PC-3 (cell line): ENCODE measurements around the gene SLC9A9.

Source experiments
- EZH2phosphoT487 ChIP-seq: fragments of 300-600 bp; sonication (generic); IDR thresholded peaks from 2 replicates; pipeline ENCODE4 v1.6.1; 2018; ENCODE audit warnings: mild to moderate bottlenecking, antibody characterized with exemption, low read length, borderline replicate concordance
- TF ChIP-seq, protein P1 (sequence below): fragments of 300-600 bp; sonication (generic); conservative IDR thresholded peaks from 2 replicates; pipeline ENCODE4 v1.5.1; 2017; ENCODE audit warnings: antibody characterized with exemption, low read depth, mild to moderate bottlenecking, low read length

DNA sequence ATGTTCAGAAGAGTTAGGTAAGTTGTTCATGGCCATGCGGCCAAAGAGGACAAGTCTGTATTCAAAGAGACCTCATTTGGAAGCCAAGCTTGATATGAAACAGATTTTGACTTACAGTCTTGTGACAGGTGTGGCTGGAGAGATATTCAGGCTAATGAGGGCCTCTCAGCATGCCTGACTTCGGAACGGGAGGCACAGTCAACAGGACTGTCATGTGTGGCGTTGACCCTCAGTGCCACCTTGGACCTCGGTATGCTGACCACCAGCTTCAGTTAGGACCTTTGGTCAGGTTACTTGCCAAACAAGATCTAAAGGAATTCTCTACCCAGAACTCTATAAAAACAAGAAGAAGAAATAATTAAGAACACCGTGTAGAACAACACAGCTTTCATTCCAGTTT lies 604.6 kb downstream of the SLC9A9 start:
- TF ChIP-seq, protein P1, sequence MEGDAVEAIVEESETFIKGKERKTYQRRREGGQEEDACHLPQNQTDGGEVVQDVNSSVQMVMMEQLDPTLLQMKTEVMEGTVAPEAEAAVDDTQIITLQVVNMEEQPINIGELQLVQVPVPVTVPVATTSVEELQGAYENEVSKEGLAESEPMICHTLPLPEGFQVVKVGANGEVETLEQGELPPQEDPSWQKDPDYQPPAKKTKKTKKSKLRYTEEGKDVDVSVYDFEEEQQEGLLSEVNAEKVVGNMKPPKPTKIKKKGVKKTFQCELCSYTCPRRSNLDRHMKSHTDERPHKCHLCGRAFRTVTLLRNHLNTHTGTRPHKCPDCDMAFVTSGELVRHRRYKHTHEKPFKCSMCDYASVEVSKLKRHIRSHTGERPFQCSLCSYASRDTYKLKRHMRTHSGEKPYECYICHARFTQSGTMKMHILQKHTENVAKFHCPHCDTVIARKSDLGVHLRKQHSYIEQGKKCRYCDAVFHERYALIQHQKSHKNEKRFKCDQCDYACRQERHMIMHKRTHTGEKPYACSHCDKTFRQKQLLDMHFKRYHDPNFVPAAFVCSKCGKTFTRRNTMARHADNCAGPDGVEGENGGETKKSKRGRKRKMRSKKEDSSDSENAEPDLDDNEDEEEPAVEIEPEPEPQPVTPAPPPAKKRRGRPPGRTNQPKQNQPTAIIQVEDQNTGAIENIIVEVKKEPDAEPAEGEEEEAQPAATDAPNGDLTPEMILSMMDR: no peak
- TF ChIP-seq EZH2phosphoT487: no peak
